Fibroblast of pulmonary artery (primary cell): ENCODE measurements around the gene ARHGEF12.

Experiments used
- DNase-seq: peaks from one replicate; pipeline ENCODE4 v3.0.0-alpha.2; 2010; ENCODE audit warnings: low read depth
- H3K4me3 ChIP-seq: replicated peaks from 2 replicates; pipeline ENCODE4 v1.5.1; 2011; ENCODE audit warnings: low read depth, mild to moderate bottlenecking, control low read depth, low read length, moderate library complexity
- TF ChIP-seq, protein P1 (sequence below): IDR thresholded peaks from 2 replicates; pipeline ENCODE4 v1.5.1; 2011; ENCODE audit warnings: mild to moderate bottlenecking, control low read depth, low read length, inconsistent platforms; ENCODE audit errors: missing control alignments

Gene ARHGEF12, protein sequence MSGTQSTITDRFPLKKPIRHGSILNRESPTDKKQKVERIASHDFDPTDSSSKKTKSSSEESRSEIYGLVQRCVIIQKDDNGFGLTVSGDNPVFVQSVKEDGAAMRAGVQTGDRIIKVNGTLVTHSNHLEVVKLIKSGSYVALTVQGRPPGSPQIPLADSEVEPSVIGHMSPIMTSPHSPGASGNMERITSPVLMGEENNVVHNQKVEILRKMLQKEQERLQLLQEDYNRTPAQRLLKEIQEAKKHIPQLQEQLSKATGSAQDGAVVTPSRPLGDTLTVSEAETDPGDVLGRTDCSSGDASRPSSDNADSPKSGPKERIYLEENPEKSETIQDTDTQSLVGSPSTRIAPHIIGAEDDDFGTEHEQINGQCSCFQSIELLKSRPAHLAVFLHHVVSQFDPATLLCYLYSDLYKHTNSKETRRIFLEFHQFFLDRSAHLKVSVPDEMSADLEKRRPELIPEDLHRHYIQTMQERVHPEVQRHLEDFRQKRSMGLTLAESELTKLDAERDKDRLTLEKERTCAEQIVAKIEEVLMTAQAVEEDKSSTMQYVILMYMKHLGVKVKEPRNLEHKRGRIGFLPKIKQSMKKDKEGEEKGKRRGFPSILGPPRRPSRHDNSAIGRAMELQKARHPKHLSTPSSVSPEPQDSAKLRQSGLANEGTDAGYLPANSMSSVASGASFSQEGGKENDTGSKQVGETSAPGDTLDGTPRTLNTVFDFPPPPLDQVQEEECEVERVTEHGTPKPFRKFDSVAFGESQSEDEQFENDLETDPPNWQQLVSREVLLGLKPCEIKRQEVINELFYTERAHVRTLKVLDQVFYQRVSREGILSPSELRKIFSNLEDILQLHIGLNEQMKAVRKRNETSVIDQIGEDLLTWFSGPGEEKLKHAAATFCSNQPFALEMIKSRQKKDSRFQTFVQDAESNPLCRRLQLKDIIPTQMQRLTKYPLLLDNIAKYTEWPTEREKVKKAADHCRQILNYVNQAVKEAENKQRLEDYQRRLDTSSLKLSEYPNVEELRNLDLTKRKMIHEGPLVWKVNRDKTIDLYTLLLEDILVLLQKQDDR (N-terminal part only)

DNA sequence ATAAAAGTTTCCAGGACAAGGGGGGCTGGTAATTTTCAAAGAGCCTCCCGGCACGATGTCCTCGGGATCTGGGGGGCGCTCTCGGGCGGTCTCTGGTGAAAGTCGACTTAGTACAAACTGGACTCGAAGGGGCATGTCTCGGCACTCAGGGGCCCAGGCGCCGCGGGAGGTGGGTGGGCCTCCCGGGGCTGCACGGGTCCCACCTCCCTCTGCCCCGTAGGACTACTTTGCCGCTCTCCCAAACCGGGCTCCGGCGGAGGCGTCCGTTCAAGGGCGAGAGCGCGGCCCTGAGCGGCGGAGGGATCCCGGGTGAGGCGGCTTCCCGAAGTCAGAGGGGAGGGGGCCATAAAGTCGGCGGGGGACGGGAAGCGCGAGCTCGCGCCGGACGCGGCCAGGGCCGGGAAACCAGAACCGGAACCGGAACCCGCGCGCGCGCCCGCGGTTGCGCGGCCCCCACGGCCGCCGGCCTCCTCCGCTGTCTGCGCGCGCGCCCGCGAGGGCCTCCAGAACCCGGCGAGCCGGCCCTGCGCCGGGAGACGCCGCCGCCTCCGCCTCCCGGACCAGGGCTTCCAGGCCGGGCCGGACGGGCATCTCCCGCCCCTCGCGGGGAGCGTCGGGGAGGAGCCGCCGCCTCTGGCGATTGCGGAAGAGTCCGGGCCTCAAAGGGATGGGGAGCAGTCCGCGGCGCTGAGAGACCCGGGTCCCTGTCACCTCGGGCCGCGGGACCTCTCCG lies at the start of gene ARHGEF12:
Gene ARHGEF12, plus strand, starts transcription at position 506 of the 733 bp plus-strand sequence. CDS start 831 bp downstream, outside the sequence.
- peak within 1 kb of the TSS; percentile 96 for H3K4me3 ChIP-seq
- TF ChIP-seq, protein P1, sequence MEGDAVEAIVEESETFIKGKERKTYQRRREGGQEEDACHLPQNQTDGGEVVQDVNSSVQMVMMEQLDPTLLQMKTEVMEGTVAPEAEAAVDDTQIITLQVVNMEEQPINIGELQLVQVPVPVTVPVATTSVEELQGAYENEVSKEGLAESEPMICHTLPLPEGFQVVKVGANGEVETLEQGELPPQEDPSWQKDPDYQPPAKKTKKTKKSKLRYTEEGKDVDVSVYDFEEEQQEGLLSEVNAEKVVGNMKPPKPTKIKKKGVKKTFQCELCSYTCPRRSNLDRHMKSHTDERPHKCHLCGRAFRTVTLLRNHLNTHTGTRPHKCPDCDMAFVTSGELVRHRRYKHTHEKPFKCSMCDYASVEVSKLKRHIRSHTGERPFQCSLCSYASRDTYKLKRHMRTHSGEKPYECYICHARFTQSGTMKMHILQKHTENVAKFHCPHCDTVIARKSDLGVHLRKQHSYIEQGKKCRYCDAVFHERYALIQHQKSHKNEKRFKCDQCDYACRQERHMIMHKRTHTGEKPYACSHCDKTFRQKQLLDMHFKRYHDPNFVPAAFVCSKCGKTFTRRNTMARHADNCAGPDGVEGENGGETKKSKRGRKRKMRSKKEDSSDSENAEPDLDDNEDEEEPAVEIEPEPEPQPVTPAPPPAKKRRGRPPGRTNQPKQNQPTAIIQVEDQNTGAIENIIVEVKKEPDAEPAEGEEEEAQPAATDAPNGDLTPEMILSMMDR, result no peak
- DNase-seq, result peak; percentile 98

DNA sequence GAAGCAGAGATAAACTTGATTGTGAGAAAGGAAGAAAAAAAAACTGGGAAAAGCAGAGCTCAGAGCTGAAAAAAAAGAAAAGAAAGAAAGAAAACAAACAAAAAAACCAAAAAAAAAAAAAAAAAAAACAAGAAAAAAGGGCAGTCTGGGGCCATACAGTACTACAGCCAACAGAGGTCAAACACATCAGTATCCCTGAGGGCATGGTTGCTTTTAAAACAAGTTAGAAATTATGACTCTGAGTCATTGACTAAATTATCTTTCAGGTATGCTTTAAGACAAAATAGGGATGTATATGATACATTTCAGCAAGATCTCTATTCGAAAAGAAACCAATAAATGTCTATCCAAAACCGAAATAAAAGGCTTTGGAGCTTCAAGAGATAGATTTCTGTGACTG lies 48.2 kb upstream of the ARHGEF12 start:
- TF ChIP-seq, protein P1, result no peak
- H3K4me3 ChIP-seq, result no peak overlapping the region
- no peak for DNase-seq

DNA sequence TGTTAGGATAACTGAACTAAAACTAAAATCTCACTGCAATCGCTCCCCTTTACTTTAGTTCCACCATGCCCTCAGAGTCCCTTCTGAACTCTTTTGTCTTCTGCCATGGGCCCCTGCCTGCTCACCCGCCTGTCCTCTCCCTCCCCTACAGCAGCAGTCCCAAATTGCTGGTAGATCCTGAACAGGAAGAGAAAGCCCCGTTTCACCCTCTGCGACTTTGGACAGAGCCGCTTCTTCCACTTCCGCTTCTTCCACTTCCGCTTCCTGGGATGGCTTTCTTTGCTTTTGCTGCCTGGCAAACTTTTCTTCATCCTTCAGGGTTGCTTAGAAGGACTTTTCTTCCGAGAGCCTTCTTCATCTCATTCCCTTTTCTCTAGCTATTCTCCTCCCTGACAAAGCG lies 46.8 kb upstream of the ARHGEF12 start:
- TF ChIP-seq, protein P1, result no peak
- H3K4me3 ChIP-seq, result no peak overlapping the region
- no peak for DNase-seq

DNA sequence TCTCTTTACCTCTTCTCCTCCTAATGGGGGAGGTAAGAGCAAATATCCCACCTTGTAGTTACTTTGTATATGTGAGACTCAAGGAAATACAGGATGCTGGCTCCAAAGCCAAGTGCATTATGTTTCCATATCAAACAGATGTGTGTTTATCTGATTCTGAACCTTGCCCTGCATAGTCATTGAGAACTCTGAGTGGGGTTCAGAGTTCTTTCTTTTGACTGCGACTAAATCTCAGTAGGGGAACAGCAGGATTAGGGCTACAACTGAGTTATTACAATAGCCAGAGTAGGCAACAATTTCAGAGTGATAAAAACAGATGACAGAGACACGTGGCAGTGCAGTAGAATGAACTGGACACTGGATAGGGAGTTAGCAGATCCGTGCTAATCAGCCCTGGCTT lies 45.3 kb upstream of the ARHGEF12 start:
- no peak overlapping the region for H3K4me3 ChIP-seq
- DNase-seq, result no peak
- TF ChIP-seq, protein P1, result no peak

DNA sequence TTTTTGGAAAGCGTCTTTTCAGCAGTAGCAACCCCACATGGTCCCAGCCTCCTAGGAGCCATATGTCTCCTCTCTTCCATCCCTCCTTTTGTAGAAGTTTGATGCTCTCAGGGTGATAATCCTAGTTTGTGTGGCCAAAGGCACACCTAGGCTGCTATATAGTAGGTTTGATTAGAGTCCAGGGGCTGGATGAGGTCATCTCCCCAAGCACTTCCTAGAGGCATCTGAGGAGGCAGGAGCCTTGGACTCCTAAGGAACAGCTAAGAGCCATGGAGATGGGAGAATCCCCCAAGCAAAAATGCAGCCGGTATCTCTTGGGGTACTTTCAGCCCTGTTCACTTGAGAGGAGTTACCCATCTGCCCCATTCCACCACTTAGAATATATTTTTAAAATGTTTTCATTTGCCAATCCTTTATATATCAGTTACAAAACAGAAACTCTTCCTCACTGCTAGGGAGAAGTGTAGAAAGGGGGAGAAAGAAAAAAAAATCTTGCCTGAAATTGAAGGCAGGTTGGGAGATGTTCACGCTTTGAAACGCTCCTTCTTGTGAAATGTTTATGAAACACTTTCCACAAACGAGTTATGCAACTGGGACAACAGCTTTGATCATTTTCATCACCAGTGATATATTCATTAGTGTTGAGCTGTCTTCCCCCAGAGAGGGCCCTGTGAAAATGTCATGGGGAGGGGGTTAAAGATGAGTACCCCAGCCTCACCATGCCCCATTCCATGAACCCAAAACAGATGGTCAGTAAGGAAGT lies 43.0 kb upstream of the ARHGEF12 start:
- H3K4me3 ChIP-seq, result no peak overlapping the region
- TF ChIP-seq, protein P1, result no peak
- no peak for DNase-seq

DNA sequence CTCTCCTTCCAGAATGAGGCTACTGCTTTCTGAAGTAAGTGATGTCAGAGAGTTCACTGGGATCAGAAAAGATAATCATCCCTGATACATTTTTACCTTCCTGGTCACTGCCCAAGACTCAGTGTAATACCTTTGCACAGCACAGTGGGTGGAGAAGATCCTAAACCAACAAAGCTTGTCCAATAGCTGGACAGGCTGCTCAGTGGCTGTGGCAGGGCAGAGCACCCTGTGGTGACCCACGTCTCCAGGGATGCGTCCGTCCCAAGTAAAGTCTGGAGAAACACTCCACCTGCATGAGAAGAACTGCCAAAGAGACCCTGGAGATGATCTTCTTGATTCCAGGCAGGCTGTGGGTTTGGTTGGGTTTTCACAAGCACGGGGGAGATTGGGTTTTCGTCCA lies 42.1 kb upstream of the ARHGEF12 start:
- TF ChIP-seq, protein P1, result no peak
- no peak for DNase-seq
- no peak overlapping the region for H3K4me3 ChIP-seq
